ENCODE measurements around the gene PHC3.

- peak; percentile 16 for TF ChIP-seq POLR2A (IDR thresholded peaks at IDR 0.05)
- TF ChIP-seq CTCF (IDR thresholded peaks at IDR 0.05): no peak
- TF ChIP-seq POLR2AphosphoS5 (IDR thresholded peaks at IDR 0.05): peak in 1 of 3 donors; percentile 44
- TF ChIP-seq EP300 (IDR thresholded peaks at IDR 0.05; ENCODE audit: low read depth): no peak
Observed at GRCh38 chr3:170044795-170045244, 136.7 kb downstream of the PHC3 start.
